Urothelium cell line (cell line): ENCODE data around the gene WNT4.
A peak's percentile ranks its signal among the peaks of the same experiment; 100 is the strongest.

Source experiments
- DNase-seq: peaks from one replicate; pipeline ENCODE4 v3.0.0; 2011; ENCODE audit warnings: low spot score, mixed read lengths
- FAIRE-seq: peaks from 2 replicates; lab custom pipeline; 2011; peaks lifted over from hg19 to GRCh38; lab: Jason Lieb, UNC

Gene WNT4

DNA sequence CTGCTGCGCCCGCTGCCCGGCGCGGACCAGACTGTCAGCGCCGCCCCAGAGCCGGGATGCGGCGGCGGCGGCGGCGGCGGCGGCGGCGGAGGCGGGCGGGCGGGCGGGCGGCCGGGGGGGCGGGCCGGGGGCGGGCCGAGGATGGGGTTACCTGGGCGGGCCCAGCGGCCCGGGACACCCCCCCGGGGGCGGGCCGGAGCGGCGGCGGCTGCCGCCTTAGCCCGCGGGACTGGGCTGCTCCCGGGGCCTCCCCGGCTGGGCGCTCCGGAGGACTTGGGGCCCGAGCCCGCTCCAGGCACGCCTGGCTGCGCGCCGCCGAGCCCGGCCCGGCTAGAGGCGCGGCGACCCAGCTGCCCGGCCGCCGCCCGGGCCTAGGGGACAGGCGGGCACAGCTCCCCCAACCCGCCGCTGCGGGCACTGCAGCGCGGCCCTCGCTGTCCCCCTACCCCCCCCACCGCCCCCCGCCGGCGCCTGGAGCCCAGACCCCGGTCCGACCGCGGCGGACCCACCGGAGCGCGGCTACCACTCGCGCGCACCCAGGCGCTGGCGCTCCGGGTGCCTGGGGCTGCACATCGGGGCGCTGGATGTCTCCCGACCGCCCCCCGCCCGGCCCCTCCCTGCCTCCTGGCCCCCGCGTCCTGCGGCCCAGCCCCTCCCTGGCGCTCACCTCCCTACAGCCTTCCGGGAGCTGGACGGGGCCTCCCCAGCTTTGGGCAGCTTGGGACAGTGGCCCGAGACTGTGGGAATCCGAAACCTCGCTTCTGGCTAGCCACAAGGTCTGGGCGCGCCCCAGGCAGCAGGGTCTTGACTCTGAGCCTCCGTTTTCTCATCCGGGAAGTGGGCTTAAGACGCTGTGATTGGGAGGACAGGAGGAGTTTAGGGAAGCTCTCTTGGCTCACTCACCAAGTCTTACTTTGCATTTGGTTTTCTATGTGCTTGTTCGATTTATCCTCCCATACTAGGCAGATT is at the start of gene WNT4:
TSS of gene WNT4 (minus strand) at position 33 of the 969 bp plus-strand sequence. CDS start 175 bp downstream, outside the sequence.
- FAIRE-seq: no peak
- peak; percentile 91 for DNase-seq

DNA sequence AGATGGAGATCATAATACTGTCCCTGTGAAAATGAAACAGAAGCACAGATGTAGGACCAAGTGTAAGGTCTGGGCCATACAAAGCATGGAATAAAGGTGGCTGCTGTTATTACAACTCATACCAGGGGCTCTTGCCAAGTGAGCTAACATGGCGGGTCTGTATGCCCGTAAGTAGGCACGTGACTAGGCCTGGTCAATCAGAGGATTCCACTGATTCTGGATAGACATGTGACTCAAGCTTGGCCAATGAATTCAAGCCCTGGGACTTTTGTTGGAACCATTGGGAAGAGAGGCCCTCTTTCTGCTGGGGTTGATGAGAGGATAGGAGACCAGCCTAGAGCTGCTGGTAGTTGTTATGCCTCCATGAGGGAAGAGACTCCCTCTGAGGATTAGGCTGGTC is 47.8 kb upstream of the WNT4 start:
- FAIRE-seq (no peak), DNase-seq (no peak)

DNA sequence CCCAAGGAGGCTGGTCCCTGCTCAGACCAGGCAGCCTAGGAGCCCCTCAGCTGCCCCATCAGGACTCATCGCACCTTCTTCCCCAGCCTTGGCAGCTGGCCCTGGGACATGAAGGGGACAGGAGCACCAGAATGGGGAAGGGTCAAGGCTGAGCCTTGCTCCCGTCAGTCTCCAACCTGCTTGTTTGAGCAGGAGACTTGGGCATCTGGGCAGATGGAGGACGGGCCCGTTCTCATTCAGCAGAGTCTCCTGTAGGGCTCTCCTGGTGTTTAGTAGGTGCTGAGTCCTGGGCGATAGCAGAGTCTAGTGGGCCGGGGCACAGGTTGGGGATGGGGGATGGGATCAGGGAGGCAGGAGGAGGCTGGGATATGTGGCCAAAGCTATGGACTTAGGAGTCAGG is 47.4 kb upstream of the WNT4 start:
- DNase-seq (no peak), FAIRE-seq (no peak)

DNA sequence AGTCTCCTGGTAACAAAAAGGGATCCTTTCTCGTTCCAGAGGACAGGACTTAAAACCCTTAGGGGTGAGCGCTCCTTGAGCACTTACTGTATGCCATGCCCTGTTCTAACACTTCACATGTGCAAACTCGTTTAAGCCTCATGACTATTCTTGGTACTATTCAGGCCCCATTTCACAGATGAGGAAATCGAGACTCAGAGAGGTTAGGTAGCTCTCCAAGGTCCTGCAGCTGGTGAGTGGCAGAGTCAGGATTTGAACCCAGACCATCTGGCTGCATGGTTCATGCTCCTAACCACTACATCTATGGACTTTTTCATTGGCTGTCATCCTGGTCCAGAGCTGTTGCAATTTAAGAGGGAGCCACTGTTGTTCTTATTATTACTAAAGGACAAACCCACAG is 46.7 kb upstream of the WNT4 start:
- FAIRE-seq (no peak), DNase-seq (no peak)

DNA sequence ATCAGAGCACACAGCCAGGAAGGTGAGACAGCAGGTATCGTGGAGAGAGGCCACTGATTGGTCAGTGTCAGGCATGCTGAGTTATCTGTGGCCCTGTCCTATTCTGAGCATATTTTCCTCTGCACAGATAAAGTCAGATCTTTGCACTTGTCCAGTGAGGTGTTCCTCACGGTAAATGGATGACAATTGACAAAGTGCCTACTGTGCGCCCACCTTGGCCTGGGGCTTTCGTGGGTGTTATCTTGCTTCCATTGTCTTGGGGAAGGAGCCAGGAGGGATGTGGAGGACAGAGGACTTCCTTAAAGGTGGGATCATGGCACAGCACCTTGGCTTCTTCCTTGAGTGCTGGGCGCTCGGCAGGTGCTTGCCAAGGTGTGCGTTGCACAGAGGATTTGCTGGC is 46.0 kb upstream of the WNT4 start:
- FAIRE-seq: no peak
- DNase-seq: no peak

DNA sequence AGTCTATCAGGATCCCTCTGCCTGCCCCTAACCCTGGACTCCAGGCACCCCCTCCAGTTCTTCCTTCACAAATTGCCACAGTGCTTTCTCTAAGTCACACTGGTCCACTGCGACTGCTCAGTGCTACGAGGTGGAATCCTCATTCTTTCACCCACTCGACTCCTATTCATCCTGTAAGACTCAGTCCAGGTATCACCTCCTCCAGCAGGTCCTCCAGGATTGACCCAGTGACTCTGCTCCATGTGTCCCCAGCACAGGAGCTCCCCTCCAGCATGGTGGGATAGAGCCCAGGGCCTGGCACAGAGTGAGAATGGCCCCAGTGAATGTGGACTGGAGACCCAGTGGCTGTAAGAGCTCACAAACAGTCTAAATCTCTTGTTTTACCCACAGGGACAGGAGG is 45.5 kb upstream of the WNT4 start:
- FAIRE-seq: no peak
- no peak for DNase-seq

DNA sequence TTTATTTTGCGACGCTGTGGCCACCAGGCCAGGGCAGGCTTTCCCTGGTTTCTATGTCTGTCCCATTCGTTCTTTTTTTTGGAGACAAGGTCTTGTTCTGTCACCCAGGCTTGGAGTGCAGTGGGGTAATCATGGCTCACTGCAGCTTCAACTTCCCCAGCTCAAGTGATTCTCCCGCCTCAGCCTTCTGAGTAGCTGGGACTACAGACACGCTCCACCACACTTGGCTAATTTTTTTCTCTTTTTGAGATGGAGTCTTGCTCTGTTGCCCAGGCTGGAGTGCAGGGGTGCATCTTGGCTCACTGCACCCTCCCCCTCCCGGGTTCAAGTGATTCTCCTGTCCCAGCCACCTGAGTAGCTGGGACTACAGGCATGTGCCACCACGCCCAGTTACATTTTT is 43.4 kb upstream of the WNT4 start:
- no peak for FAIRE-seq
- no peak for DNase-seq

DNA sequence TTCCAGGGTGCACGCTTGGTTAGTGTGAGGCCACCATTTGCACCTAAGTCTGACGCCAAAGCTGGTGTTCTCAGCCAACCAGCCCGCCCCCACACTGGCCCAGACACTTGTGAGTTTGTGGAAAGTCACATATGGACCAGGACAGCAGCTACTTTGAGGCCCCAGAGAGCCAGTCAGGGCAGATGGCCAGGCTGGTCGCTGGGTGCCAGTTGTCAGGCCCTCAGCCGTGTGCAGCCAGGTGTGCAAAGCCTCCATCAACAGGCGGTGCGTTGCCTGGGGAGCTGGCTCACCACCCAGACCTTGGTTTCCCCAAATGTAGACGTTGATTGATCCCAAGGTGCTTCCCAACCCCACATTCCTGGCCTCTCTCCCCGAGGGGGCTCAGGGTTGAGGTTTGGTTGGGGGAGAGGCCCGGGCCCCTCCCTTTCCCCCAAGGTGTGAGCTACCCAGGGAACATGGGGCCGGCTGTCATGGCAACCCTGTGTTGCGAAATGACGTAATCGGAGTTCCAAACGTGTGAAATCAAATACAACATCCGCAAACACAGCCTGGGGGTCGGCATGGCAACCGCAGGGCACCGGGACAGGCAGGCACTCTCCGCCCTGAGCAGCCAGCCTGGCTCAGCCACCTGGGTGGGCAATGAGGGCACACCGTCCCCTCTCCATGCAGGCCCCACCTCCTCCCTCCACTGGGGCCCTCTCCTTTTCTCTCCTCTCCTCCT is 42.2 kb upstream of the WNT4 start:
- FAIRE-seq: no peak
- DNase-seq: peak; percentile 35

DNA sequence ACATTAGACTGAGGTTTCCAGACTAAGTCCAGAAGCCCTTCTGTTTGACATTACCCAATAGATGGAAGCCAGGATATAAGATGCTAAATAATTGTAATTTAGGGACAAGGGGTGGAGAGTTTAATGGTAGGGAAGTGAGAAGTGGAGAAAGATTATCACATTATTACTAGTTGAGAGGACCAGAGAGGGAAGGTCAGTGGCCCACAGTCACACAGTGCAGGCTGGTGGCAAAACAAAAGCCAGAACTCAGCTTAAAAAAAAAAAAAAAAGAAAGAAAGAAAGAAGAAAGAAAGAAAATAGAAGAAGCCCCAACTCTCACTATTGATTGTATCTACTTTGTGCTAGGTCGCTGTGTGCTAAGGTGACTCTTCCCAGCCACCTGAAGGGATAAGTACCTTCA is 41.6 kb upstream of the WNT4 start:
- no peak for DNase-seq
- FAIRE-seq: no peak

DNA sequence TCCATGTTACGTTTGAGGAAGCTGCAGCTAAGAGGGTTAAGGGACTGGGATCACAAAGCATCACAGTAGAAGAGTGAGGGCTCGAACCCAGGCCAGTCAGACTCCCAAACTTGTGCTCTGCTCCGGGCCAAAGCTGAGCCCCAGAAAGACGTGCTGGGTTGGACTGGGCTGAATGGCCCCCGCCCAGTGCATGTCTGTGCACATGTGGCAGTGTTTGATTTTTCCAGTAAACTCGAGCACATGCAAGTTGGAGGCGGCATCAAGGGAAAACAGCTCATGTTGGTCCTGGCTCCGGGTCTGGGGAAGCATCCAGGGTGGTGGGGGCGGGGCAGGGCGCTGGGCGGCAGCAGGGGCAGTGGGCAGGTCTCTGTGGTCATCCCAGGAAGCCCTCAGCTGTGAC is 39.8 kb upstream of the WNT4 start:
- FAIRE-seq: no peak
- no peak for DNase-seq

DNA sequence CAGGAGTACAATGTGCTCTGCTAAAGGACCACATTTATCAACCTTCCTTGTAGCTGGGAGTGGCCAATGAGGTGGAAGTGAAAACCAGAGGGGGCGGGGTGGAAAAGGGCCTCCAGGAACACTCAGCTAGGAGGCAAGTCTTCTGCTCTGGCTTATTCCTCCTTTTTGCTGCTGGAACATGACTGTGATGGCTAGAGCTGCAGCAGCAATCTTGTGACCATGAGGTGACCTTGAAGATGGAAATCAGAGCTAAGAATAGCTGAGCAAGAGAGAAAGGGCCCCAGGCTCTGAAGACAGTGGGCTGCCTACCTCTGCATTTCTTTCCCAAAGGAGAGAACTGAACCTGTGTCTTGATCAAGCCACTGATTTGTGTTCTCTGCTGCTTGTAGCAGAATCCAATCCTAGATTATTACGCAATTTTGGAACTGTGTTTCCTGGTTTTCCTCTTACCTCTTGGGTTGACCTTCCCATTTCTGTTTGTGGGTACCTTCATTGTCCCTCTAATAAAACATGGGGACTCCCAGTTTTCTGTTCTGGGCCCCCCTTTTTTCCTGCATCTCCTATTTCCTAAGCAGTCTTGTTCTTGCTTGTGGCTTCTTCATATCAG is 36.4 kb upstream of the WNT4 start:
- DNase-seq (no peak), FAIRE-seq (no peak)

DNA sequence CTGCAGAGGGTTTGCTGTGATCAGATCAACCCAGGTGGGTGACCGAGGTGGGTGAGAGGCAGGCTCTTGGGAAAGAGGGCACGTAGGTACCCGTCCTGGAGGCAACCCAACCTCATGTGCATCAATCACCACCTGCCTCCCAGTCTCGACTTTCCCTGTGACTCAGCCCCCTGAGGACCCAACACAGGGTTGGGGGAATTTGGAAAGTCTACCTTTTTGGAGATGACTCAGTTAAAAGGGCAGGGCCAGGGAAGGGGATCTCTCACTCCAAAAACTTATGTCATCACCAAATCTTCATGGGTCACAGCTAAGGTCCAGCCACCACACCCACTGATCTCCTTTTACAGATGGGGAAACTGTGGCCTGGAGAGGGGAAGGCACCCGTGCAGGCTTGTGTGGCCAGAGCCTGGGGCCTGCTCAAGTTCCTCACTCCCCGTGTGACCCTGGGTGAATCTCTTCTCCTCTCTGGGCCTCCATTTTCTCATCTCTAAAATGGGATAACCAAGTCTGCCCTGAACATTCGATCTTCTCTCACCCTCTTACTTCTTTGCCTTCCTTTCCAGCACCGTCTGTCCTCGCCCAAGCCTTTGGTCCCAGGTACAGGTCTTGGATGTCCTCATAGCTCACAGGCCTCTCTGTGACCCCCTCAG is 34.6 kb upstream of the WNT4 start:
- FAIRE-seq (no peak), DNase-seq (no peak)

DNA sequence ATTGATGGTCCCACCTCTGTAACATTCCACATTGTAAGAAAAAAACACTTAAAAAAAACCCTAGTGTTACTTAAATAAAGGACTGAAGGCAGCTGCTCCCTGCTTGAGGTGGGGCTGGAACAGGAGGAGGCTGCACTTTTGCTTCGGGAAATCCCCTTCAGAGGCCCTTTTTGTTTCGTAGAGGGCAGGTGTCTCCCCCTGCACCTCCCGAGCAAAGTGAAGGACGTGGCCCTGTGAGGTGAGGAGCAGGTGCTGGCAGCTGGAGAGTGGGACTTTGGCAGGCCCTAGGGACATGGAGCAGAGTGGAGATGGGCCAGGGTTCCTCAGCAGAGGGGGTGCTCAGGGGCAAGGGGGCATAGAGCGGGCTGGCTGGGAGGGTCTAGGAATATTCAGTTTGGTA is 33.4 kb upstream of the WNT4 start:
- no peak for FAIRE-seq
- DNase-seq: no peak

DNA sequence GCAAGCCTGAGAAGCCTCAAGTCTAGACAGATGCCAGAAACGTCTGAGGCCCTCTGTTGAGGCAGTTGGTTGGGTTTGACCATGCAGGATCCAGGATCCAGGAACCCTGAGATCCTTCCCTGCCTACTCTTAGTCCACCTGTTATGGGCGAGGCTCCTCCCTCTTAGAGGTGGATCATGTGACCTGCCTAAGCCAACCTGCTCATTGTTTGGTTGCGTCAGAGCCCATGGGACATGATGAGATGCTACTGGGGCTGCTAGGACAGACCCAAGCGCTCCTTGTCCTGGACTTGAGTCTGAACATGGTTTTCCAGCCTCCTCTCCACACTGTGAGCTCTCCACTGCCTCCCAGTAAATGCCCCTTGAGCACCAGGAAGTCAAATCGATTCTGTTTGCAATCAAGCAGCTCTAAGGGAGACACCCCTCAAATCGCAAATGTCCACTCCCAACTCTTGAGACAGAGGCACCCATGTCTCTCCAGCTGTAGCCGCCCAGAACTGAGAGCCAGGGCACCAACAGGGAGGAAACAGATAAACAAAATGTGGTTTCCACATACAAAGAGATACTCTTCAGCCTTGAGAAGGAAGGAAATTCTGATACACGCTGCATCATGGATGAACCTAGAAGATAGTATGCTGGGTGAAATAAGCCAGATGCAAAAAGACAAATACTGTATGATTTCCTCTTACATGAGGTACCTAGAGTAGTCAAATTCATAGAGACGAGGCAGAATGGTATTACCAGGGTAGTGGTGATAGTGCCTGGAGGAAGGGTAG is 31.7 kb upstream of the WNT4 start:
- FAIRE-seq (no peak), DNase-seq (no peak)

DNA sequence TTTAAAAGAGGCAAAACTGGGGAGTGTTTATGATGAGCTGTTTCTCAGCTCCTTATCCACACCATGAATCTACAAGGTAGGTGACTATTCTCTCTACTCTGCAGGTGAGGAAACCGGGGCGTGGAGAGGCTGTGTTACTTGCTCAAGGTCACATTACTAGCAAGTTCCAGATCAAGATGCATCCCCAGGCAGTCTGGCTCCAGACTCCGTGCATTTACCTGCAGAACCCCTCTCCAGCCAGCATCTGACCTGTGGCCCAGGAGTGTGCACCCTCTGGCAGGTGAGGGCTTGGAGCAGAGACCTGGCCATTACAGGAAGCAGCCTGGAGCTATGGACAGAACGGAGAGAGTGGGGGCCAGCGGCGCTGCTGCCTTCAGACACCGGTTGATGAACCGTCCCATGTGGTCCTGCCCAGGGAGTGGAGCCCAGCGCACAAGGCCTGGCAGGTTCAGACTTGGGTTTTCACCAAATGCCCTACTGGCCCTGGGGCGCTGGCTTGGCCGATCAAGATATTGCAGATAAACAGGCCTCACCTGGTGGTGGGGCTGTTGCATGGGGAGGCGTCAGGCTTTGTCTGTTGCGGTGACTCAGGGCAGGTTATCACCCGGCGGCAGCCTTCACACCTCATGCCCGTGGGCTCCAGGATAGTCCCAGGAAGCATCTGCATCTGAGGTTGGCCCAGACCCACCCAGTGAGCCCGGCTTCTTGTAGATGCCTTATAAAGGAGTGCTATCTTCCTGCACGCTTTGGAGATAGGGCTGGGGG is 29.2 kb upstream of the WNT4 start:
- no peak for FAIRE-seq

DNA sequence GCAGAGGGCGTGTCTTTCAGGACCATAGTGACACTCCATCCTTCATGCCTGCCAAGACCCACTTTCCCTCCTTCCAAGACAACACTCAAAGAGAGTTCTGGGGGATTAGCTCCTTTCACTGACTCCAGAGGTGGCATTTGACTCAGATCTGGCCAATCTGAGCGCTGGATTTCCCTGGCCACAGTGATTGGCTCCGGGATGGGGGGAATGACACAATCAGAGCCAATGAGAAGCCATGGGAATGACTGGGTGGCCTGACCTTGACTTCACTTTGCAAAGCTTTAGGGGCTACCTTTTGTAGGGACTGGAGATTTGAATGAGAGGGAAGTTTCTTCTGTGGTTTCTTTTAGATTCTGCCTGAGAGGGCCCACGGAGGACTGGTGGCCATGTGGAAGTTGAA is 26.9 kb upstream of the WNT4 start:
- FAIRE-seq: no peak

More for the DNA sequence above, 29.2 kb upstream of the WNT4 start:
- DNase-seq: no peak

DNA sequence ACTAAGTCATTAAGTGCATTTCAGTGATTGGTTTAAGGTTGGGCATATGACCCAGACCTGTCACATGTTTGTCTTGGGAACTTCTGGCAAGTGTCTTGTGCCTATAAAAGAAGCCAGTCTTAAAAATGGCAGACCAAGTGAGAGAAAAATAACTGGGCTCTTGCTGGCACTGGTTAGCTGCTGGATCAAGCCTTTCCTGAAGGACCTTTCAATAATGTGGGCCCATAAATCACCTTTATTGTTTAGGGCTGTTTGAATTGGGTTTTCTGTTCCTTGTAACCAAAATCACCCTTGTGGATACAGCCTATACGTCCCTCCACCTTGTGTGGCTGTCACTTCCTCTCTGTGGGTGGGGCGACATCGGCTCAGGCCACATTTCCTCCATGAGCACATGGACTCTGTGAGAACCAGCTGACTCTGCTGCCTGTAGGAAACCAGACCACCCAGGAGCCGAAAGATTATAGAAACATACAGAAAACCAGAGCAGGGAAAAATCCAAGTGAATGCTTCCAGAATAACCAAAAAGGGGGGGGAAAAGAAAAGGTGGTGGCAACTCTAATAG is 25.6 kb upstream of the WNT4 start:
- no peak for DNase-seq
- no peak for FAIRE-seq

More for the DNA sequence above, 26.9 kb upstream of the WNT4 start:
- DNase-seq: no peak

DNA sequence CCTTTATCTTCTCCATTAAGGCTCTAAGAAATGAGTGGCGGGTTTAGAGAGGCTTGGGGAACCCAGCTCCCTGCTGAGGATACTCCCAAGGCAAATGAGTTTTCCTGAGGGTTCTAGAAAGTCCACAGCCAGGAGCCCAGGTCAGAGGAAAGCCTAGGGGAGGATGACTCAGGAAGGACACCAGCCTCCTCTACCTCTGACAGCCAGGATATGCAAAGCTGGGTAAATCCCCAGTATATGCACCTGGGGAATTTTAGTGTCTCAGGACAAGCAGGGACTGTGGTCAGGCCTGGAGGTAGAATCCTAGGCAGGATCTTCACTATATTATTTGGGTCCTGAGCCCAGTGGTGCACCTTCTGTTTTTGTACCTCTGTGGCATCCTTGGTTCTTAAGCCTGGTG is 23.5 kb upstream of the WNT4 start:
- FAIRE-seq: no peak
- no peak for DNase-seq
